HepG2 (cell line): ENCODE data around the gene RHBDL3. TPM values are rescaled to one million over a fixed set of nuclear protein-coding genes. Genes with fewer than 3 reads are reported as not detected.

Experiments
- ATAC-seq: fragments of 200-7000 bp; cut with Tn5 transposase; 3 replicates; pipeline ENCODE4 v1.9.1; 2020; ENCODE audit warnings: mild to moderate bottlenecking, moderate library complexity
- BruUV-seq: library from RNA; stranded (reverse); fragments of 400-500 nt; replicated peaks from 2 replicates; lab custom pipeline; 2021; lab: Mats Ljungman, UMichigan
- CTCF ChIA-PET: fragments of 300-600 bp; formaldehyde crosslinking; extraction: SDS; loops from one replicate; lab custom pipeline; 2021; ENCODE audit warnings: low total read pairs, inconsistent platforms, low intra/inter-chr PET ratio; lab: Yijun Ruan, JAX
- POLR2A ChIA-PET: fragments of 350-600 bp; sonication (Branson Sonifier 250); formaldehyde crosslinking; loops from one replicate; lab custom pipeline; 2020; ENCODE audit warnings: antibody characterized with exemption, inconsistent platforms; lab: Yijun Ruan, JAX
- DNase-seq: peaks from one replicate; pipeline ENCODE4 v3.0.0-alpha.2; 2015; ENCODE audit warnings: low spot score
- FAIRE-seq: peaks from 3 replicates; lab custom pipeline; 2011; peaks lifted over from hg19 to GRCh38; lab: Jason Lieb, UNC
- H2AFZ ChIP-seq: one replicate; pipeline ENCODE4 v1.6.1; 2011; ENCODE audit warnings: low read length, inconsistent platforms
- H3K27ac ChIP-seq: fragments of 300-600 bp; 3 replicates; pipeline ENCODE4 v1.8.0; 2011; ENCODE audit warnings: mixed run types, mild to moderate bottlenecking, mixed read lengths, low read length, inconsistent platforms; ENCODE audit not compliant: insufficient read depth; ENCODE audit errors: extremely low read length
- H3K27me3 ChIP-seq, 2 experiments: fragments of 200-600 bp in 1 of 2; 2 replicates in 1 of 2; 3 replicates in 1 of 2; pipeline versions ENCODE4 v1.6.0 to v1.8.0; 2011; ENCODE audit warnings: low read length in 2 of 2, mild to moderate bottlenecking in 2 of 2, moderate library complexity in 2 of 2, inconsistent platforms in 1 of 2; ENCODE audit not compliant: insufficient read depth in 2 of 2, control insufficient read depth in 1 of 2
- H3K36me3 ChIP-seq, 2 experiments: fragments of 200-600 bp in 1 of 2; replicated peaks in 1 of 2; 2 replicates in 1 of 2; 3 replicates in 1 of 2; pipeline versions ENCODE4 v1.5.1 to v1.8.0; 2011; ENCODE audit warnings: low read length in 2 of 2, inconsistent platforms in 1 of 2; ENCODE audit not compliant: insufficient read depth in 2 of 2, control insufficient read depth in 1 of 2
- H3K4me1 ChIP-seq: 2 replicates; pipeline ENCODE4 v1.5.1; 2012; ENCODE audit warnings: low read length, inconsistent platforms; ENCODE audit not compliant: insufficient read depth
- H3K4me2 ChIP-seq: 2 replicates; pipeline ENCODE4 v1.6.0; 2011; ENCODE audit warnings: low read depth, low read length, inconsistent platforms
- H3K4me3 ChIP-seq, 3 experiments: fragments of 200-600 bp in 1 of 3; sonication (generic), shearing (Covaris generic) in 1 of 3; replicated peaks in 1 of 3; 2 replicates each; pipeline ENCODE4 v1.5.1; 2011 to 2016; ENCODE audit warnings: low read length in 3 of 3, inconsistent platforms in 2 of 3, low read depth in 2 of 3, mild to moderate bottlenecking in 2 of 3, control low read depth in 1 of 3, mixed read lengths in 1 of 3; ENCODE audit not compliant: insufficient read depth in 1 of 3
- H3K79me2 ChIP-seq: one replicate; pipeline ENCODE4 v1.6.1; 2011; ENCODE audit warnings: low read length, inconsistent platforms; ENCODE audit not compliant: insufficient read depth
- H3K9ac ChIP-seq: 2 replicates; pipeline ENCODE4 v1.6.0; 2011; ENCODE audit warnings: mild to moderate bottlenecking, low read depth, low read length, inconsistent platforms; ENCODE audit not compliant: insufficient read depth
- H3K9me3 ChIP-seq: 2 replicates; pipeline ENCODE4 v1.5.1; 2012; ENCODE audit warnings: mild to moderate bottlenecking, low read length
- H4K20me1 ChIP-seq: 2 replicates; pipeline ENCODE4 v1.6.0; 2011; ENCODE audit warnings: inconsistent platforms, mild to moderate bottlenecking, low read length, moderate library complexity; ENCODE audit not compliant: insufficient read depth
- FIP1L1 ChIP-seq: fragments of 200-400 bp; formaldehyde crosslinking; IDR thresholded peaks from 2 replicates; pipeline ENCODE4 v1.6.1; 2018; ENCODE audit warnings: low read depth, mild to moderate bottlenecking, low read length, moderate library complexity, borderline replicate concordance; ENCODE audit not compliant: insufficient read depth
- FOXP1 ChIP-seq, 2 experiments: fragments of 450-650 bp in 1 of 2; IDR thresholded peaks; 2 replicates each; pipeline ENCODE4 v1.6.1; 2017 to 2018; ENCODE audit warnings: antibody characterized with exemption in 1 of 2
- HDAC1 ChIP-seq: sonication (generic); formaldehyde crosslinking; IDR thresholded peaks from 2 replicates; pipeline ENCODE4 v1.5.1; 2020; ENCODE audit warnings: mild to moderate bottlenecking, missing genetic modification reagents
- SIN3A ChIP-seq: IDR thresholded peaks from 2 replicates; pipeline ENCODE4 v1.6.1; 2011; ENCODE audit warnings: low read depth, mild to moderate bottlenecking, control low read depth, low read length, borderline replicate concordance
- SOX13 ChIP-seq, 3 experiments: fragments of 450-650 bp in 1 of 3; sonication (generic) in 1 of 3; formaldehyde crosslinking in 1 of 3; IDR thresholded peaks in 2 of 3; conservative IDR thresholded peaks in 1 of 3; 2 replicates each; pipeline versions ENCODE4 v1.5.0 to v1.6.1; 2016 to 2020; ENCODE audit warnings: antibody characterized with exemption in 1 of 3, mild to moderate bottlenecking in 1 of 3, missing compliant biosample characterization in 1 of 3, missing genetic modification reagents in 1 of 3, moderate library complexity in 1 of 3
- ZNF292 ChIP-seq: sonication (generic); formaldehyde crosslinking; IDR thresholded peaks from 2 replicates; pipeline ENCODE4 v1.8.1; 2022; ENCODE audit warnings: mild to moderate bottlenecking, low read depth, missing genetic modification reagents, borderline replicate concordance
- ZNF703 ChIP-seq: sonication (generic); formaldehyde crosslinking; IDR thresholded peaks from 2 replicates; pipeline ENCODE4 v1.5.1; 2020; ENCODE audit warnings: missing genetic modification reagents, mild to moderate bottlenecking, moderate library complexity, borderline replicate concordance
- WGBS: methylation state at CpG from one replicate; pipeline ENCODE4 v1.1.6; 2017; ENCODE audit warnings: low lambda C conversion rate; 5-methylcytosine and 5-hydroxymethylcytosine counted together
- in situ Hi-C: cut with HindIII; loops from 2 replicates; pipeline ENCODE4 v1.10.0; 2017; ENCODE audit warnings: low pct_unique_long_range_greater_than_20kb; ENCODE audit not compliant: extremely low pct_ligation_motif_present
- intact Hi-C: fragments of 100-400 bp; cut with micrococcal nuclease; formaldehyde crosslinking; loops from one replicate; pipeline ENCODE4 v1.10.0; 2022; ENCODE audit not compliant: unreplicated experiment
- polyA plus RNA-seq, 8 experiments: library from polyadenylated mRNA; depleted of rRNA in 3 of 8; stranded (reverse) in 7 of 8; unstranded in 1 of 8; fragments of >200 nt; fragmentation: Illumina TruSeq in 4 of 8; extraction: Trizol in 4 of 8; gene quantifications; 2 replicates each; pipeline versions ENCODE4 v1.2.1 to v1.2.3, GENCODE V29; 2011 to 2016; ENCODE audit warnings: low read depth in 4 of 8, missing spikeins in 1 of 8, mixed read lengths in 1 of 8; ENCODE audit not compliant: insufficient read depth in 1 of 8
- total RNA-seq, 5 experiments: library from RNA; depleted of rRNA; stranded (reverse); fragments of >200 nt; fragmentation: Illumina TruSeq; extraction: Trizol; gene quantifications; 2 replicates each; pipeline ENCODE4 v1.2.3, GENCODE V29; 2016; ENCODE audit warnings: low read depth in 1 of 5
- TF ChIP-seq, protein P1 (sequence below): sonication (generic); formaldehyde crosslinking; IDR thresholded peaks from 2 replicates; pipeline ENCODE4 v1.5.0; 2020; ENCODE audit warnings: missing genetic modification reagents
- TF ChIP-seq, protein P2 (sequence below): sonication (generic); formaldehyde crosslinking; IDR thresholded peaks from 2 replicates; pipeline ENCODE4 v1.5.0; 2020; ENCODE audit warnings: mild to moderate bottlenecking, low read depth, missing genetic modification reagents, borderline replicate concordance

The RHBDL3 gene
- total and polyA plus RNA-seq, 2 of the 13 experiments (the other 11 are each of a cell fraction or from before 2014, with no cell fraction given), result 0.09 TPM; not detected in 1

DNA sequence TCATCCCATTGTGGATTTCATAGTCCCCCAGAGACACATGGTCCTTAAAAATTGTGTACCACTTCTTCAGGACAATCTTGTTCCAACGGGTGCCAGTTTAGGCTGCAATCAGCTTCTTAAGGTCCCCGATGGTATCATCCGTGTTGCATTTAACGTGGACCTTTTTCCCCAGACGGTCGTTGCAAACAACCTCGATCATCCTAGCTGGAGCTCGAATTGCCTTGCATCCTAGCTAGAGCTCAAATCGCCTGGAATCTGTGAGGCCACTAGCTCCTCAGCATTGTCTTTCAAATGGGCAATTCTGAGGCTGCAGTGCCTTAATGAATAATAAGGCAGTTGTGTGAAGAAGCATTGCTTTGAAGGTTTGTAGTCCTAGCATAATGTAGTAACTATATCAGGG is 37.7 kb upstream of the RHBDL3 start (continued):
- TF ChIP-seq HDAC1 (CRISPR knock-in tag) (no peak), ZNF703 (CRISPR knock-in tag) (no peak), FOXP1 (IDR thresholded peaks at IDR 0.05) (no peak), FOXP1 (CRISPR knock-in tag; IDR thresholded peaks at IDR 0.05) (no peak), ZNF292 (CRISPR knock-in tag) (no peak), SOX13 (IDR thresholded peaks at IDR 0.05) (no peak), SOX13 (CRISPR knock-in tag; conservative IDR thresholded peaks at IDR 0.05 in 1 of 2, IDR thresholded peaks at IDR 0.05 in 1 of 2) (no peak), FIP1L1 (no peak)
- TF ChIP-seq, protein P1, sequence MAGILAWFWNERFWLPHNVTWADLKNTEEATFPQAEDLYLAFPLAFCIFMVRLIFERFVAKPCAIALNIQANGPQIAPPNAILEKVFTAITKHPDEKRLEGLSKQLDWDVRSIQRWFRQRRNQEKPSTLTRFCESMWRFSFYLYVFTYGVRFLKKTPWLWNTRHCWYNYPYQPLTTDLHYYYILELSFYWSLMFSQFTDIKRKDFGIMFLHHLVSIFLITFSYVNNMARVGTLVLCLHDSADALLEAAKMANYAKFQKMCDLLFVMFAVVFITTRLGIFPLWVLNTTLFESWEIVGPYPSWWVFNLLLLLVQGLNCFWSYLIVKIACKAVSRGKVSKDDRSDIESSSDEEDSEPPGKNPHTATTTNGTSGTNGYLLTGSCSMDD (CRISPR knock-in tag), result no peak
- TF ChIP-seq, protein P2, sequence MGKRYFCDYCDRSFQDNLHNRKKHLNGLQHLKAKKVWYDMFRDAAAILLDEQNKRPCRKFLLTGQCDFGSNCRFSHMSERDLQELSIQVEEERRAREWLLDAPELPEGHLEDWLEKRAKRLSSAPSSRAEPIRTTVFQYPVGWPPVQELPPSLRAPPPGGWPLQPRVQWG (CRISPR knock-in tag), result no peak

DNA sequence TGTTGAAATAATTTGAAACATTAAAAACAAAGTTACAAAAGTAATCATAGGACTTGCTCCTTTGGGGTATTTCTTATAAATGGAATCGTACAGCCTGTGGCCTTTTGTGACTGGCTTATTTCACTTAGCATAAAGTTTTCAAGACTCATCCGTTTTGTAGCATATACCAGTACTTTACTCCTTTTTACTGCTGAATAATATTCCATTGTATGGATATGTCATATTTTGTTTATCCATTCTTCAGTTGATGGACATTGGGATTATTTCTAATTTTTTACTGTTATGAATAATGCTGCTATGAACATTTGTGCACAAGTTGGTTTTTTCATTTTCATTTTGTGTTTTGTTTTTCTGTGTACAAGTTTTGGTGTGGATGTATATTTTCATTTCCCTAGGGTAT is 30.0 kb upstream of the RHBDL3 start:
- no peak overlapping the region for H3K27ac ChIP-seq
- no peak overlapping the region for H3K4me2 ChIP-seq
- no peak for DNase-seq
- H3K9me3 ChIP-seq, result no peaks in the 10 kb centered on the region
- ChIA-PET CTCF (no interaction called here), POLR2A (no interaction called here)
- ATAC-seq, result no peak
- H3K9ac ChIP-seq, result no peak overlapping the region
- in situ Hi-C loops (no loop called here), intact Hi-C loops (no loop called here)
- H4K20me1 ChIP-seq, result no peaks in the 10 kb centered on the region
- no peak overlapping the region for H2AFZ ChIP-seq
- FAIRE-seq, result no peak
- no peak for TF ChIP-seq SIN3A
- BruUV-seq, result no TSS peak
- H3K4me1 ChIP-seq, result no peaks in the 10 kb centered on the region
- 75% methylated on average over 2 of the region's 2 CpGs for WGBS
- H3K36me3 ChIP-seq, result no peaks in the 10 kb centered on the region
- no peak overlapping the region for H3K4me3 ChIP-seq
- no peaks in the 10 kb centered on the region for H3K79me2 ChIP-seq
- no peaks in the 10 kb centered on the region for H3K27me3 ChIP-seq
